ENCODE results near the gene BCL2A1. TPM values are rescaled to one million over a fixed set of nuclear protein-coding genes. Genes with fewer than 3 reads are reported as not detected.

BCL2A1 gene
- total RNA-seq, 1 experiment from 2014 or later = not detected

DNA sequence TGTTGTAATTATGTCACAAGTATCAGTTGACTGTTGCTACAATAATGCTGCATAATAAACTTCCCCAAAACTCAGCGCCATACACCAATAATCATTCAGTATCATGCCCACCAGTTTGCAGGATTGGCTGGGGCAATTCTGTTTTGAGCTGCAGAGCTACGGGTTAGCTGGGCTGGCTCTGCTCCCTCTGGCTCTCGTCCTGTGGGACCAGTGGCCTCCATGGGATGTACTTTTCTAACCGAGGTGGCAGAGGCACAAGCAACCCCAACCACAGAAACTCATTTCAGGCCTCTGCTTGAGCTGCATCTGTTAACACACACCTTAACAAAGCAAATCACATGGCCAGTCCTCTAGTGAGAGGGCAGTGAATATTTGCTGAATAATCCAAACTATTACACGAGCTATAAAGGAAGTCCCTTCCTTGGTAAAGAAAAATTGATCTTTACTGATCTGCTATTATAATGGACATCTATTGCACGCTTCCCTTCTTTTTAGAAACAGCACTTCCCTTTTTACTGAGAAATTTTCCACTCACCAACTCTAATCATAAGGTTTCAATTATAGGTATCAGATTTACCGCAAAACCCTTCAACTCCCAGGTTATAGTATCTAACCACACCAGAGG is 10.9 kb upstream of the BCL2A1 start:
- Histone ChIP-seq H2BK20ac (ENCODE audit: low read depth, low read length, poor library complexity, severe bottlenecking) (no peak overlapping the region), H3K4ac (ENCODE audit: low read depth, low read length) (no peak overlapping the region), H3K23ac (ENCODE audit: insufficient read length, low read depth, low read length) (no peak overlapping the region), H2BK5ac (ENCODE audit: insufficient read length, low read length) (no peak overlapping the region), H3K27ac (ENCODE audit: insufficient read length, low read depth, low read length) (no peak overlapping the region), H2BK15ac (ENCODE audit: low read depth, low read length) (no peak overlapping the region; the same call in 1 of the 2 replicates), H3K27me3 (ENCODE audit: insufficient read depth, low read length) (no peaks in the 10 kb centered on the region), H3T11ph (ENCODE audit: low read length) (no peak overlapping the region), H2AK5ac (ENCODE audit: insufficient read length, low read length) (no peak overlapping the region), H3K18ac (ENCODE audit: insufficient read length, low read depth, low read length) (no peak overlapping the region), H3K9me3 (ENCODE audit: control insufficient read depth, low read depth, low read length) (no peaks in the 10 kb centered on the region), H2BK120ac (ENCODE audit: low read depth, low read length, poor library complexity, severe bottlenecking) (no peak overlapping the region), H2BK12ac (ENCODE audit: insufficient read length, low read depth, low read length) (no peak overlapping the region), H3K79me1 (ENCODE audit: insufficient read depth, low read depth, low read length, poor library complexity, severe bottlenecking) (no peaks in the 10 kb centered on the region), H3K14ac (ENCODE audit: insufficient read depth, low read length) (no peak overlapping the region; the same call in 1 of the 2 replicates), H3K4me2 (ENCODE audit: insufficient read depth, insufficient read length, low read length) (no peak overlapping the region), H4K5ac (ENCODE audit: insufficient read length, low read depth, low read length) (no peak overlapping the region), H3K9ac (ENCODE audit: extremely low read depth, insufficient read length, low read length) (no peak overlapping the region), H2AFZ (ENCODE audit: low read length) (no peak overlapping the region), H4K20me1 (ENCODE audit: control insufficient read depth, insufficient read depth, insufficient read length) (no peaks in the 10 kb centered on the region), H3K79me2 (ENCODE audit: insufficient read depth, low read length) (no peaks in the 10 kb centered on the region), H3K4me1 (ENCODE audit: insufficient read depth, low read length) (no peaks in the 10 kb centered on the region), H4K8ac (replicated peaks; ENCODE audit: insufficient read length, low read depth, low read length) (no peak overlapping the region), H4K91ac (ENCODE audit: insufficient read length, low read depth, low read length) (no peak overlapping the region), H3K56ac (ENCODE audit: insufficient read length, low read depth, low read length) (no peak overlapping the region), H3K23me2 (ENCODE audit: insufficient read length, low read depth, low read length, poor library complexity, severe bottlenecking) (no peaks in the 10 kb centered on the region)
- WGBS (ENCODE audit: extremely low coverage, insufficient read length, low lambda C conversion rate) = no CpG with 5 or more reads among the region's 7 CpGs
- TF ChIP-seq, protein P1, sequence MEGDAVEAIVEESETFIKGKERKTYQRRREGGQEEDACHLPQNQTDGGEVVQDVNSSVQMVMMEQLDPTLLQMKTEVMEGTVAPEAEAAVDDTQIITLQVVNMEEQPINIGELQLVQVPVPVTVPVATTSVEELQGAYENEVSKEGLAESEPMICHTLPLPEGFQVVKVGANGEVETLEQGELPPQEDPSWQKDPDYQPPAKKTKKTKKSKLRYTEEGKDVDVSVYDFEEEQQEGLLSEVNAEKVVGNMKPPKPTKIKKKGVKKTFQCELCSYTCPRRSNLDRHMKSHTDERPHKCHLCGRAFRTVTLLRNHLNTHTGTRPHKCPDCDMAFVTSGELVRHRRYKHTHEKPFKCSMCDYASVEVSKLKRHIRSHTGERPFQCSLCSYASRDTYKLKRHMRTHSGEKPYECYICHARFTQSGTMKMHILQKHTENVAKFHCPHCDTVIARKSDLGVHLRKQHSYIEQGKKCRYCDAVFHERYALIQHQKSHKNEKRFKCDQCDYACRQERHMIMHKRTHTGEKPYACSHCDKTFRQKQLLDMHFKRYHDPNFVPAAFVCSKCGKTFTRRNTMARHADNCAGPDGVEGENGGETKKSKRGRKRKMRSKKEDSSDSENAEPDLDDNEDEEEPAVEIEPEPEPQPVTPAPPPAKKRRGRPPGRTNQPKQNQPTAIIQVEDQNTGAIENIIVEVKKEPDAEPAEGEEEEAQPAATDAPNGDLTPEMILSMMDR (conservative IDR thresholded peaks at IDR 0.05) = no peak
- H3K4me1 Mint-ChIP-seq = no peaks in the 10 kb centered on the region
- DNase-seq = no peak
- H3K9me3 Mint-ChIP-seq = no peaks in the 10 kb centered on the region
- H3K27me3 Mint-ChIP-seq (ENCODE audit: low read depth) = no peaks in the 10 kb centered on the region
- H3K36me3 Mint-ChIP-seq (ENCODE audit: insufficient read depth in 1 of 3, low read depth in 3 of 3) = no peaks in the 10 kb centered on the region
- no peak overlapping the region for H3K4me3 Mint-ChIP-seq
- no peak overlapping the region for H3K27ac Mint-ChIP-seq
